Spleen (tissue), 7 donors: Measurements from ENCODE around the gene RTL10.

Source experiments
- CTCF ChIP-seq, 11 experiments: fragments of 200-600 bp in 7 of 11; fragments of 450-650 bp in 4 of 11; sonication (generic) in 4 of 11; IDR thresholded peaks in 8 of 11; conservative IDR thresholded peaks in 3 of 11; 1 replicate in 7 of 11; 2 replicates in 4 of 11; pipeline versions ENCODE4 v1.4.0 to v1.8.0; 2016 to 2021; ENCODE audit warnings: antibody characterized with exemption in 11 of 11, inconsistent platforms in 4 of 11, mild to moderate bottlenecking in 1 of 11
- POLR2A ChIP-seq, 3 donors: fragments of 450-650 bp; IDR thresholded peaks; one replicate each; pipeline ENCODE4 v1.5.1; 2017; ENCODE audit warnings: antibody characterized with exemption in 3 of 3, mild to moderate bottlenecking in 1 of 3
- donor health status: DM: no; HTN: no; CAD: no; lungs with moderate emphysema.
- donor health status: DM: no; HTN: no; CAD: no.
- donor health status: DM: no; HTN: no; CAD: no.

DNA sequence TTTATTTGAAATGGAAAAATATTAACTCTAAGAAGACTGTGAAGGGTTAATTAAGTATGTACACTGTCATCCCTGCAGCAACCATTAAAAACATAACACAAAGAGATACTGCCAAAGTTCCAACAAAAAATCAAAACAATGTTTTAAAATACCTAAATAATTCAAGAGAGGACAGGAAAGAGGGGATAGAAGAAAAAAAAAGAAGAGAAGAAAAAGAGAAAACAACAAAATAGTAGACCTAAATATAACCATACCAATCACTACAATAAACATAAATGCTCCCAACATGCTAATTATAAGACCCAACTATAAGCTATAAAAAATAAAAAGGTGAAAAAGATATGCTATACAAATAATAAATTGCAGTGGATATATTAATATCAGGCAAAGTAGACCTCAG is 20.1 kb downstream of the RTL10 start:
- TF ChIP-seq CTCF (IDR thresholded peaks at IDR 0.05 in 8 of 11, conservative IDR thresholded peaks at IDR 0.05 in 3 of 11): no peak
- TF ChIP-seq POLR2A (IDR thresholded peaks at IDR 0.05): no peak
